Tibial artery (tissue), 4 donors: ENCODE data around the gene PDE11A.

ENCODE experiments used
- DNase-seq, 2 donors: peaks; one replicate each; pipeline ENCODE4 v3.0.0-alpha.2; 2019
- H3K27ac ChIP-seq, 2 donors: fragments of 200-600 bp; sonication (generic) in 1 of 2; 1 replicate in 1 of 2; 2 replicates in 1 of 2; pipeline ENCODE4 v1.5.1; 2018 to 2019; ENCODE audit warnings: mild to moderate bottlenecking in 1 of 2
- H3K27me3 ChIP-seq, 2 donors: fragments of 200-600 bp; sonication (generic) in 1 of 2; one replicate each; pipeline versions ENCODE4 v1.5.1 to v1.6.0; 2016 to 2019
- H3K36me3 ChIP-seq, 3 donors: fragments of 200-600 bp; sonication (generic) in 2 of 3; one replicate each; pipeline ENCODE4 v1.5.1; 2016 to 2019; ENCODE audit warnings: mild to moderate bottlenecking in 2 of 3
- H3K4me1 ChIP-seq, 4 donors: fragments of 200-600 bp; sonication (generic) in 2 of 4; 1 replicate in 3 of 4; 2 replicates in 1 of 4; pipeline ENCODE4 v1.5.1; 2016 to 2019
- H3K4me3 ChIP-seq, 2 donors: fragments of 200-600 bp; sonication (generic) in 1 of 2; 1 replicate in 1 of 2; 2 replicates in 1 of 2; pipeline ENCODE4 v1.5.1; 2018 to 2019; ENCODE audit warnings: mild to moderate bottlenecking in 2 of 2
- H3K9me3 ChIP-seq, 3 donors: fragments of 200-600 bp; sonication (generic) in 1 of 3; one replicate each; pipeline ENCODE4 v1.5.1; 2016 to 2019
- intact Hi-C: fragments of 100-400 bp; cut with DNase I; formaldehyde crosslinking; loops from one replicate; pipeline ENCODE4 v1.15.0; 2023; ENCODE audit warnings: low total_unique reads
- TF ChIP-seq, protein P1 (sequence below), 2 experiments: fragments of 200-600 bp in 1 of 2; fragments of 450-650 bp in 1 of 2; IDR thresholded peaks; one replicate each; pipeline ENCODE4 v1.5.1; 2017 to 2019; ENCODE audit warnings: antibody characterized with exemption in 2 of 2, mild to moderate bottlenecking in 1 of 2, moderate library complexity in 1 of 2

The PDE11A gene

DNA sequence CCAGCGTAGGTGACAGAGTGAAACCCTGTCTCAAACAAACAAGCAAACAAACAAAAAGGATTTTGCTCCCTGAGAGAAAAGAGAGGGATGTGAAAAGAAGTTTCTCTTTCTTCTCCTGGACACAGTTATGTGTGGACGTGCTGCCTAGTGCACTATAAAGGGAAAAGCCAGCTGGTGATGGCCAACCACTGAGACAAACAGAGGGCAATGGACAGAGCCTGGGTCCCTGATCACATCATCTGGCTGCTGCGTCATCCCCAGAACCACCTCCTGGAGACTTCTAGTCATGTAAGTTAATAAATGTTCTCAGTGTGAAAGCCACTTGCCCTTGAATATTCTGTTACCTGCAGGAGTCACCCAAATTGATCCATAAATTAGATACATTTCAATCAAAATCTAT is 184.9 kb downstream of the PDE11A start:
- DNase-seq: no peak
- Histone ChIP-seq H3K4me1 (no peaks in the 10 kb centered on the region), H3K36me3 (no peaks in the 10 kb centered on the region), H3K9me3 (no peaks in the 10 kb centered on the region), H3K27ac (no peak overlapping the region), H3K4me3 (no peak overlapping the region), H3K27me3 (no peaks in the 10 kb centered on the region)
- TF ChIP-seq, protein P1, sequence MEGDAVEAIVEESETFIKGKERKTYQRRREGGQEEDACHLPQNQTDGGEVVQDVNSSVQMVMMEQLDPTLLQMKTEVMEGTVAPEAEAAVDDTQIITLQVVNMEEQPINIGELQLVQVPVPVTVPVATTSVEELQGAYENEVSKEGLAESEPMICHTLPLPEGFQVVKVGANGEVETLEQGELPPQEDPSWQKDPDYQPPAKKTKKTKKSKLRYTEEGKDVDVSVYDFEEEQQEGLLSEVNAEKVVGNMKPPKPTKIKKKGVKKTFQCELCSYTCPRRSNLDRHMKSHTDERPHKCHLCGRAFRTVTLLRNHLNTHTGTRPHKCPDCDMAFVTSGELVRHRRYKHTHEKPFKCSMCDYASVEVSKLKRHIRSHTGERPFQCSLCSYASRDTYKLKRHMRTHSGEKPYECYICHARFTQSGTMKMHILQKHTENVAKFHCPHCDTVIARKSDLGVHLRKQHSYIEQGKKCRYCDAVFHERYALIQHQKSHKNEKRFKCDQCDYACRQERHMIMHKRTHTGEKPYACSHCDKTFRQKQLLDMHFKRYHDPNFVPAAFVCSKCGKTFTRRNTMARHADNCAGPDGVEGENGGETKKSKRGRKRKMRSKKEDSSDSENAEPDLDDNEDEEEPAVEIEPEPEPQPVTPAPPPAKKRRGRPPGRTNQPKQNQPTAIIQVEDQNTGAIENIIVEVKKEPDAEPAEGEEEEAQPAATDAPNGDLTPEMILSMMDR (IDR thresholded peaks at IDR 0.05): no peak
- intact Hi-C loops: no loop called here

DNA sequence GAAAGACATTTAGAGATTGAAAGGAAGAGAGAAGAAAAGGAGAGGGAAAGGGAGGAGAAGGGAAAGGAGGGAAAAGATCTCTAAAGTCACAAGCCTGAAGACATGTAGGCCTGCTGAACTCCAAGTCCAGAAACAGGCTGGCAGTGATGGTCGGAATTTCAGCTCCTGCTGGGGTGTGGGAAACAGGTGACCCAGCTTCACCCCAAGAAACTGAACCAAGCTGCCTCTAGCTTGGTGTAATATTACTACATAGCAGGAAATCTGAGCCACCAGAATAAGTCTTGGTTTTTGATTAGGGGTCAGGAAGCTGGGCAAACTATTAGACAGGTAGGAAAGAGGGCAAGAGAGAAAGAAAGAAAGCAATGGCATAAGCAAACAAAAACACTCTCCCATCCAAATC is 185.8 kb downstream of the PDE11A start:
- Histone ChIP-seq H3K27ac (no peak overlapping the region), H3K36me3 (no peaks in the 10 kb centered on the region), H3K4me3 (no peak overlapping the region), H3K27me3 (no peaks in the 10 kb centered on the region), H3K4me1 (no peaks in the 10 kb centered on the region), H3K9me3 (no peaks in the 10 kb centered on the region)
- TF ChIP-seq, protein P1 (IDR thresholded peaks at IDR 0.05): no peak
- intact Hi-C loops: no loop called here
- DNase-seq: no peak

DNA sequence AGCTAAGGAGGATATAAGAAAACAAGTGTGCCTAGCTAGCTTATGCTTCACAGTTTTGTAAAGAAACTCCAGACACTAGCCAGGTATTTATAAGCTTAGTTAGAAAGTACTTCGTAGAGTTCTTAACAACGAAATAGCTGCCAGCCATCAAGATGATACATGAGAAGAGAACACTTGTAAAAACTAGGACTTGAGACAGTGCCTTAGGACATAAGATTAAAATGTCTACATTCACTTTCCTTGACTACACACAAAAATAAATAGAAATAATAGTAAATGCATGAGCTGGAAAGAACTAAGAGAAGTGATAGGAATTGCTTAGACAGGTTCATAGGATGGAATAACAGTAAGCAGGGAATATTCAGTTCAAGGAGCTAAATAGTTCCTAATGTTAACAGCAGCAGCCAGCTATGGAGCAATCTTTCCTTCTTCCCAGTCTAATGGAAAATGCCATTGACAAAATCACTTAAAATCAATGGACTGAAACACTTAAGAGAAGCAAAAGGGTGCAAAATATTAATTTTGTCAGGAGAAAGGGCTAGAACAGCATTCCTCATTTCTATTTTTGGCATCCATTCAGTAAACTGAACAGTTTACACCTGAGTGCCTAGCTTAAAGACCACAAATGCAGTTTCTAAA is 186.6 kb downstream of the PDE11A start:
- no peak overlapping the region for H3K4me3 ChIP-seq
- TF ChIP-seq, protein P1 (IDR thresholded peaks at IDR 0.05): no peak
- no peak for DNase-seq
- H3K27ac ChIP-seq: no peak overlapping the region
- no peaks in the 10 kb centered on the region for H3K4me1 ChIP-seq
- no peaks in the 10 kb centered on the region for H3K36me3 ChIP-seq
- intact Hi-C loops: no loop called here
- H3K27me3 ChIP-seq: no peaks in the 10 kb centered on the region
- H3K9me3 ChIP-seq: no peaks in the 10 kb centered on the region

DNA sequence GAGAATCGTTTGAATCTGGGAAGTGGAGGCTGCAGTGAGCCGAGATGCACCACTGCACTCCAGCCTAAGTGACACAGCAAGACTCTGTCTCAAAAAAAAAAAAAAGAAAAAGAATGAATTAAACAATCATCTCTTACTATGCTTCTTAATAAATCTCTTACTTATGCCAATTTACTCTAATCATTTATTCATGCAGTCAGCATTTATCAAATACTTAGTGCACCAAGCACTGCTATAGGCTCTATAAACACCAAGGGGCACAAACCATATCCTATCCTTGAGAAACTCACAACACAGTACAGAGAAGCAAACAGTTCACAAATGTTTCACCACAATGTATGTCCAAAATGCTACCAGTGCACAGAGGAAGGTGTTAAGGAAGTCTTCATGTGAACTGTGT is 189.4 kb downstream of the PDE11A start:
- Histone ChIP-seq H3K27me3 (no peaks in the 10 kb centered on the region), H3K27ac (no peak overlapping the region)
- intact Hi-C loops: no loop called here

DNA sequence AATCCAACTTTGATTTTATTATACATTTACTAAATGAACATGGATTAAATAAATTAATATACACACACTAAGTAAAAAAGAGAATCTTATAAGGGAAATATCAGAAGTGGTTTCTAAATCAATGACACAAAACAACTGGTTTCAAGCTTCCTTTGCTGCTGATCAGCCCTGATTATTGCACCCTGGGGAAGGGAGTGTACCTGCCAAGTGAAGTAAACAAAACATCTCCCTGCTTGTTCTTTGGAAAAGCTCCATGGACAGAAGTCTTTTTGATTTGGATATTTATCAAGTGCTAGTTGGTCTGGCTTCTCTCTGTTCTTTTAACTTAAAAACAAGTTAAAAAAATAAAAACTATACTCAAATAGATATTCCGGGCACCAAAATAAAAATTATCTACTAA is 190.1 kb downstream of the PDE11A start:
- intact Hi-C loops: no loop called here
- Histone ChIP-seq H3K4me3 (no peak overlapping the region), H3K9me3 (no peaks in the 10 kb centered on the region), H3K27me3 (no peaks in the 10 kb centered on the region), H3K36me3 (no peaks in the 10 kb centered on the region), H3K27ac (no peak overlapping the region), H3K4me1 (no peaks in the 10 kb centered on the region)
- DNase-seq: no peak
- TF ChIP-seq, protein P1 (IDR thresholded peaks at IDR 0.05): no peak

More for the DNA sequence above, 189.4 kb downstream of the PDE11A start:
- no peak overlapping the region for H3K4me3 ChIP-seq
- H3K4me1 ChIP-seq: no peaks in the 10 kb centered on the region
- no peaks in the 10 kb centered on the region for H3K9me3 ChIP-seq
- no peak for DNase-seq
- TF ChIP-seq, protein P1 (IDR thresholded peaks at IDR 0.05): no peak
- H3K36me3 ChIP-seq: no peaks in the 10 kb centered on the region

DNA sequence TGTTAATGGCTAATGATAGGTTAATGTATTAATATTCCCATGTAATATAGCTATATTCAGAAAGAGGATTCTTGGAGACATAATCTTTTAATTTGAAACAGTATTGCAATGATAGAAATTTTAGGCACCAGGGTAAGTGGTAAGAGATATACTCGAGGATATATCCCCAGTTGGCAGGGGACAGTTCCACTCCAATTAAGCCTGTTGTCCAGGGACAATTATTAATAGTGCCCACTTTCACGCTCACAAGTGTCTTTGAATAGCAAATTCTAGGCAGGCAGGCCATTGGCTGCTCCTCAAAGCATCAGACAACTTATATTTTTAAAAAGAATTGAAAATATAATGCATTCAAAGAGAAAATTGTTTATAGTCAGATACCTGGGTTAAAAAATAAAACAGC is 190.7 kb downstream of the PDE11A start:
- no peak for DNase-seq
- no peak overlapping the region for H3K4me3 ChIP-seq
- no peak overlapping the region for H3K27ac ChIP-seq
- TF ChIP-seq, protein P1 (IDR thresholded peaks at IDR 0.05): no peak
- intact Hi-C loops: no loop called here
- no peaks in the 10 kb centered on the region for H3K36me3 ChIP-seq
- no peaks in the 10 kb centered on the region for H3K4me1 ChIP-seq
- no peaks in the 10 kb centered on the region for H3K9me3 ChIP-seq
- no peaks in the 10 kb centered on the region for H3K27me3 ChIP-seq
